ENCODE measurements around the gene FAM193B. TPM values are rescaled to one million over a fixed set of nuclear protein-coding genes. Genes with fewer than 3 reads are reported as not detected.
"Not testable (repeated sequence)": the region's sequence is repeated elsewhere in the genome, so short reads cannot be mapped to it uniquely, and the experiment has no call there.

The FAM193B gene
- total RNA-seq, 1 donor from 2014 or later = 25.4 TPM

DNA sequence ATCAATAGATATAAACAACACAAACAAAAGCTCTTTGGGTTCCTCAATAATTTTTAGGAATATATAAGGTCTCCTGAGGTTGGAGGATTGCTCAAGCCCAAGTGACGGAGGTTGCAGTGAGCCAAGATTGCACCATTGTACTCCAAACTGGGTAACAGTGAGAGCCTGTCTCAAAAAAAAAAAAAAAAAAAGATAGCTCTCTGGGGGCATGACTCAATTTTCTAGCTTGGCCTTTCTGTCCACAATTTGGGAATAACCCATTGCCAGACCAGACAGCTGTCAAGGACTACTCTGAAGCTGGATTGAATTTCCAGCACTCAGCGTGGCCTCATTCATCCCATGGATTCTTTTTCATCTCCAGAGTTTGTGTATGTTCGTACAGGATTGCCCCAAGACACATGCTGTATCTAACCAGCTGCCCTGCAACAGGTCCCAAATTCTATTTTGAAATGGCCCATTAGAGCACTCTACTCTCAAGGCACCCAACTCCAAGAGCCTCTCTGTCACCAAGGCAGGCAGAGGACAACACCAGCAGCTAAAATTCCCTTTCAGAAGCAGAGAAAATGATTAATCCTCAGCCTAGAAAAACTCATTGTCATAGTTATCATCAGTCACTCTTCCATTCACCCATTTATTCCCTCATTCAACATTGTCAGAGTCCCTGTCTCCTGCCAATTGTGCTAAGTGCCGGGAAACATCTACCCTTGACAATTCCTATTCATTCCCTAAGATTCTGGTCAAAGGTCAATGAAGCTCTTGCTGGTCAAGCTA lies 8.7 kb downstream of the FAM193B start:
- DNase-seq (ENCODE audit: low spot score) = no peak
- intact Hi-C loops (cut with DNase I) = no loop called here

DNA sequence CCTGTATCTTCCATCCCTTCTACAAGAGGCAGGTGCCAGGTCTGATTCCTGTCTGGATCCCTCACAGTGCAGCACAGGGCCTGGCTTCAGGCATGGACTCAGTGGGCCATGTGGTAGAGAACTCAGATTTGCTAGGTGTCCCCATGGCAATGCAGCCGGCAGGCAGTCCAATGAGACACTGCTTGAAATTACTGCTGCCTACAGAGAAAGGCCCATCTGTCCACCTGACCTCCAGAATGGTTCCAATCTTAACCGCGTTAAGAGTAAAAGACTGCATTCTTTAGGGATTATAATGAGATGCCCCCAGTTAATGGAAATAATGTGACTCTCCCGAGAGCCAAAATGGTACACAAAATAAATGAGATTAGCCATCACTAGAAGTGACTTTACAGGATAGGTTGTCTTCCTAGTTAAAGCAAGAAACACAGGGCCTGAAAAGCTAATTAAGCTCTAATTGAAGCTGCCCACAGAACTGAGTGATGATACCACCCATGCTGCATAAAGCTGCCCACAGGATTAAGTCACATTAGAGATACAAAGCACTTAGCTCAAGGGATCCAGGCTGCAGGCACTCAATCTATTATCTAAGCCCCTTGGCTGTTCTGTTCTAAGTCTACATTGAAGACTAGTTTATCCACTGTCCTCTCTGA lies 11.4 kb downstream of the FAM193B start:
- intact Hi-C loops (cut with DNase I) = no loop called here
- no peak for DNase-seq (ENCODE audit: low spot score)

DNA sequence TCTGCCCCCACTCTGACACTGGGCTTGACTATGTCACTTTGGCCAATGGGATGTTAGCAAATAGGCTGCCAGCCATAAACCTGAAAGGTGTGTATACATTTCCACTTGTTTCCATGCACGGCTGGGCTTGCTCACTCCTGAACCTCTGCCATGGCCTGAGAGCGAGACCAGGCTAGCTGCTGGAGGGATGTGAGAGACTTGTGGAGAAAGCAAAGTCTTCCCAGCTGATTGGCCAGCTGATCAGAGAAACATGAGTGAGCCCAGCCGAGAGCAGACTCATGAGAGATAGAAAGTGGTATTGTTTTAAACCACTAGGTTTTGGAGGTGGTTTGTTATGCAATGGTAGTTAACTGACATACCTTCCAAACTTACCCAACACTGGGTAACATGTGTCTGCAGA lies 13.9 kb downstream of the FAM193B start:
- no peak for DNase-seq (ENCODE audit: low spot score)
- intact Hi-C loops (cut with DNase I) = no loop called here

- intact Hi-C loops (cut with DNase I) = no loop called here
- DNase-seq (ENCODE audit: low spot score) = no peak
These were observed 15.0 kb downstream of the FAM193B start for GRCh38 chr5:177539411-177539810.

DNA sequence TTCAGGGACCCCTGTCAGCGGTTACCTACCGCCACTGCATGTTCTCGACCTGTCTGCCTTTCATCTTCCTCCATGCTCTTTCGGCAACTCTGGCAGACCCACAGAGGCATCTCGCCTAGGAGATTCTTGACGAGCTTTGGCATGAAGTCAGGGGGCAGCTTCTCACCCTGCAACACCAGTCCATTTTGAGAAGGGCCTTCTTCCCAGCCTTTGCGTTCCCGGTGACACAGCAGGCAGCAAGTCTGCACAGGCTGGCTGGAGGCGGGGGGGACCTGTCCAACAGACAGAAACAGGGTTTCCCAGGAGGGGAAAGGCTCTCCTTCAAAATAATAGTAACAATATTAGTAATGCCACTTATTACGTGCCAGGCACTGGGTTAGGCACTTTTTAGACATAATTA lies 15.5 kb downstream of the FAM193B start:
- intact Hi-C loops (cut with DNase I) = no loop called here
- no peak for DNase-seq (ENCODE audit: low spot score)

DNA sequence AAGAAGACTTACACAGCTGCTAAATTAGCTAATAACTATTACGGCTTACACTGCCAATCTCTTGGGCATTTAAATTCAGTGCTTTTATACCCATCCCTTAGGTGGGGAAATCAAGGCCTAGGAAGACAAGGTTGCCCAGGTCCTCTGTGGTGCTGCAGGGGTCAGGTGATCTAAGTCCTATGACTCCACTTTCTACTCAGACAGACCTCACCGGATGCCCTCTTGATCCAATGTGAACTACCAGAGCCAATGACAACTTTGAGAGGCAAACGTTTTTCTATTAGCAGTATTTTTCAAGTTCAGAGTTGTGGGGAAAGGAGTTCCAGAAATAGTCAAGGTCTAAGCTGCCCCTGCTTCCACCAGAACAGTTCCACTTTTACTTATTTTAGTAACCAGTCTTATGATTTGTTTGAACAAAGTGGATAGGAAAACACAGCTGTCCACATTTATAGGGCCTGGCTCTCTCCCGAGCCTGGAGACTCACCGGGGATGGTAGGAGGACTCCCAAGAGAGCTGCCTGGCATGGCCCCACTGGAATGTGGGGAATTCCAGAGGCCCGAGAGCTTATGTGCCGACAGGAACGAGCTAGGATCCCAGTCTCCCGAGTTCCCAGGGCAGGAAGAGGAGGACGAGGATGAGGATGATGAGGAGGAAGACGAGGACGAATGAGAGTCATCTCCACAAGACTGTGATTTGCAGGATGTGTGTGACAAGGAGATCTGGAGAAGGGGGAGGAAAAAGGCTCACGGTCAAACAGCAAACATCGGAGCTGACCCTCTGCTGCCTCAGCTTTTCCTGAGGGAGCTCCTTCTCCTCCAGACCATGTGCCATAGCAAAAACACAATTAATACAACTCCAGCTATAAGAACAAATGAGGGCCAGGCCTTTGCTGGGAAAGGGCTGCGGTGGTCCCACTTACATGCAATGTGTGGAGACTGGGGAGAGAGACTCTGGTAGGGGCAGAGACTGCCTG lies 16.7 kb downstream of the FAM193B start:
- no peak for DNase-seq (ENCODE audit: low spot score)
- intact Hi-C loops (cut with DNase I) = no loop called here

DNA sequence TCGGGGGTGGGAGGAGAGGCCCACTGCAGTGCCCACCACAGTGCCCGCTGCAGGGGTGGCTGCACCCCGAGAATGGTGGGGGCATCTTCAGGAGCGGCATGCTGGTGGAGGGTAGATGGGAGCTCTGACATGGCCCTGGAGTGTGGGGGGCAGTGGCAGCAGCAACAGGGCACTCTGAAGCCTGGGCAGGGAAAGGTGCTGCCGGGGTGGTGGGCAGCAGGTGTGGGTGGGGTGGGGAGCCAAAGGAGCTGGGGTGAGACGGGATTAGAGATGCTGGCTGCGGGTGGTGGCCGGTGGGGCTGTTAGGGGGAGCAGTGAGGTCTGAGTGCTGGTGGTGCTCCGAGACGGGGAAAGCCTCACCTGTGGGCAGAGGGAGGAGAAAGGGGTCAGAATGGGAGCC lies 18.0 kb downstream of the FAM193B start:
- intact Hi-C loops (cut with DNase I) = no loop called here

DNA sequence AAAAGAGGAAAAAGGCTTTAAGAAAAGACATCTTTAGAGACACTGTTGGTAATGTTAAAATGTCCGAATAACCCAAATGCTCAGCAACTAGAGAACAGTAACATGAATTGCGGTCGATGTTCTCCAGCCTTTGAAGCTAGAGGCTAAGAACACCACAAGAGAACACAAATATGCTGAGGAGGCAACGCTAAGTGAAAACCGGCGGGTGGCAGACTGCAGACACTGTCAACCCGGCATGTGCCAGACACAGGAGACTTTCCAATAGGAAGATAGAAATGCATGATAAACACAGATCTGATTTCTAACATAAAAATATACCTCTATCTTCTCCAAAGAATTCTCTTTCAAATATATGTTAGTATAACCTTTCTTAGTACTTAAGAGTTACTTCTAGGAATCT lies 19.2 kb downstream of the FAM193B start:
- no peak for DNase-seq (ENCODE audit: low spot score)
- intact Hi-C loops (cut with DNase I) = no loop called here

More for the DNA sequence above, 18.0 kb downstream of the FAM193B start:
- no peak for DNase-seq (ENCODE audit: low spot score)

DNA sequence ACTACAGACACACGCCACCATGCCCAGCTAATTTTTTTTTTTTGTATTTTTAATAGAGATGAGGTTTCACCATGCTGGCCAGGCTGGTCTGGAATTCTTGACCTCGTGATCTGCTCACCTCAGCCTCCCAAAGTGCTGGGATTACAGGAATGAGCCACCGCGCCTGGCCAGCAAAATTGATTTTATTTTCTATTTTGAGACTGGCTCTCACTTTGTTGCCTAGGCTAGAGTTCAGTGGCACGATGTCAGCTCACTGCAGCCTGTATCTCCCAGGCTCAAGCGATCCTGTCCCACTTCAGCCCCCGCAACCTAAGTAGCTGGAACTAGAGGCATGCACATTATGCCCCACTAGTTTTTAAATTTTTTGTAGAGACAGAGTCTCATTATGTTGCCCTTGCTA lies 19.9 kb downstream of the FAM193B start:
- intact Hi-C loops (cut with DNase I) = not testable (repeated sequence)

GRCh38 chr5:177531209-177531940 lies 23.0 kb downstream of the FAM193B start:
- intact Hi-C loops (cut with DNase I) = no loop called here
- no peak for DNase-seq (ENCODE audit: low spot score)

More for the DNA sequence above, 19.9 kb downstream of the FAM193B start:
- not testable (repeated sequence) for DNase-seq (ENCODE audit: low spot score)

DNA sequence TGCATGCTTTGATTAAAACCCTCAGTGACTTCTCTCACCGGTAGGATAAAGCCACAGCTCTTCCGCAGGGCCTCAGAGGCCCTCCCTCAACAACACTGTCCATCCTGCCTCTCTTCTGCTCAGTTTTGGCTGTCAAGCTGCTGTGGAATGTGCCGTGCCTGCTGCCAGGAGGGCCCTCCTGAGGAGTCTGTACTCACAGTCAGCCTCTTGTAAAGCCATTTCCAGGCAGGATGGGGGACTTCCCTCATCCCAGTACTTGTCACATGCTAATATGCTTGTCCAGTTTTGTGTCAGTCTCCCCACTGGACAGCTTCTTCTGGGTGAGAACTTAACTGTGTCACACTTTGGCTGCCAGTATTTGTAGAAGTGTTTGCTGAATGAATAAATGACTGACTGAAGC lies 23.7 kb downstream of the FAM193B start:
- no peak for DNase-seq (ENCODE audit: low spot score)
- intact Hi-C loops (cut with DNase I) = no loop called here

GRCh38 chr5:177529247-177530203 lies 24.8 kb downstream of the FAM193B start:
- intact Hi-C loops (cut with DNase I) = no loop called here
- DNase-seq (ENCODE audit: low spot score) = no peak

GRCh38 chr5:177528631-177529030 lies 25.7 kb downstream of the FAM193B start:
- no peak for DNase-seq (ENCODE audit: low spot score)
- intact Hi-C loops (cut with DNase I) = no loop called here

- intact Hi-C loops (cut with DNase I) = no loop called here
These were observed 26.8 kb downstream of the FAM193B start for GRCh38 chr5:177527595-177527994.

GRCh38 chr5:177526791-177527190 lies 27.6 kb downstream of the FAM193B start:
- DNase-seq (ENCODE audit: low spot score) = no peak
- intact Hi-C loops (cut with DNase I) = no loop called here

More at GRCh38 chr5:177527595-177527994, 26.8 kb downstream of the FAM193B start:
- DNase-seq (ENCODE audit: low spot score) = no peak

GRCh38 chr5:177526191-177526590 lies 28.2 kb downstream of the FAM193B start:
- intact Hi-C loops (cut with DNase I) = no loop called here
- no peak for DNase-seq (ENCODE audit: low spot score)

GRCh38 chr5:177524941-177525655 lies 29.3 kb downstream of the FAM193B start:
- intact Hi-C loops (cut with DNase I) = no loop called here

DNA sequence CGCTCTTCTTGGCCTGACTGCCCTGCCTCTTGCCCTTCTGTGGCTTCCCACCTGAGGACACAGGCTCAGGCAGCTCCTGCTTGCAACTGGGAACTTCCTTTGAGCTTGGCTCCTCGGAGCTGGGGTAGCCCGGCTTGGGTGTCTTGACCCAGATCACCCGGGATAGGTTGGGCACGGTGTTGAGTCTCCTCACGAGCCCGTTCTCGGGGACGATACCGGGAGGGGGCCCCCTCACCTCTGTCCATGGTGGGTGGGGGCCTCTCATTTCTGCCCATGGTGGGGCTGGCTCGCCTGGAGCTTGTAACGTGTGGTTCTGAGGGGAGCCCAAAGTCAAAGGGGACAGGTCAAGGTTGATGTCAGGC lies 29.8 kb downstream of the FAM193B start:
- no peak for DNase-seq (ENCODE audit: low spot score)
- intact Hi-C loops (cut with DNase I) = no loop called here

More at GRCh38 chr5:177524941-177525655, 29.3 kb downstream of the FAM193B start:
- DNase-seq (ENCODE audit: low spot score) = no peak
